ENCODE measurements around the gene CFAP299.

DNA sequence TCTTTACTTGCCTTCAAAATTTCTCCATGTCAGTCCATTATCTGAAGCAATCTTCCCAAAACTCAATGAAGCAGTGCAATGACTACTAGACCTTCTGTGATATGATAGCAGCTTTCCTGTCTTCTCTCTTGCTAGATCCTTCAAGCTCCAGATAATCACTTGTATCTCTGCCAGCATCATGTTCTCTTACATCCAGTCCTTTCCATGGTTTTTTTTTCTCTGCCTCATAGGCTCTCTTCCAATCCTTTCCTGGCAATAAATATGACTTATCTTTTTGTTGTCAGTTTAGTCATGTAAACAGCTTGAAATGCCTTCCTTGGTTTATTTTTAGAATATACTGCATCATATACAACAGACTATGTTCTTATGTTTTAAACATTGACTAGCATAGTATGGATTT lies 193.5 kb downstream of the CFAP299 start:
- TF ChIP-seq, protein P1, sequence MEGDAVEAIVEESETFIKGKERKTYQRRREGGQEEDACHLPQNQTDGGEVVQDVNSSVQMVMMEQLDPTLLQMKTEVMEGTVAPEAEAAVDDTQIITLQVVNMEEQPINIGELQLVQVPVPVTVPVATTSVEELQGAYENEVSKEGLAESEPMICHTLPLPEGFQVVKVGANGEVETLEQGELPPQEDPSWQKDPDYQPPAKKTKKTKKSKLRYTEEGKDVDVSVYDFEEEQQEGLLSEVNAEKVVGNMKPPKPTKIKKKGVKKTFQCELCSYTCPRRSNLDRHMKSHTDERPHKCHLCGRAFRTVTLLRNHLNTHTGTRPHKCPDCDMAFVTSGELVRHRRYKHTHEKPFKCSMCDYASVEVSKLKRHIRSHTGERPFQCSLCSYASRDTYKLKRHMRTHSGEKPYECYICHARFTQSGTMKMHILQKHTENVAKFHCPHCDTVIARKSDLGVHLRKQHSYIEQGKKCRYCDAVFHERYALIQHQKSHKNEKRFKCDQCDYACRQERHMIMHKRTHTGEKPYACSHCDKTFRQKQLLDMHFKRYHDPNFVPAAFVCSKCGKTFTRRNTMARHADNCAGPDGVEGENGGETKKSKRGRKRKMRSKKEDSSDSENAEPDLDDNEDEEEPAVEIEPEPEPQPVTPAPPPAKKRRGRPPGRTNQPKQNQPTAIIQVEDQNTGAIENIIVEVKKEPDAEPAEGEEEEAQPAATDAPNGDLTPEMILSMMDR (IDR thresholded peaks at IDR 0.05; ENCODE audit: low read depth, low read length): no peak
- TF ChIP-seq EZH2phosphoT487 (IDR thresholded peaks at IDR 0.05; ENCODE audit: low read depth): no peak

Measured in OCI-LY3 (cell line).